OCI-LY3 (cell line): ENCODE data around the gene DNAH14.
"Not testable (repeated sequence)": the region's sequence is repeated elsewhere in the genome, so short reads cannot be mapped to it uniquely, and the experiment has no call there.

Source experiments
- H2AFZ ChIP-seq: fragments of 200-600, 300-600 bp; shearing (Covaris generic); 2 replicates; pipeline ENCODE4 v1.6.0; 2014; ENCODE audit warnings: antibody characterized with exemption, low read depth, low read length
- H3K27ac ChIP-seq: fragments of 200-600, 300-600 bp; sonication (generic); 2 replicates; pipeline ENCODE4 v1.5.1; 2014; ENCODE audit warnings: mild to moderate bottlenecking, low read length, moderate library complexity, mixed read lengths
- H3K27me3 ChIP-seq: fragments of 200-600, 300-600 bp; sonication (generic); 2 replicates; pipeline ENCODE4 v1.6.1; 2014; ENCODE audit warnings: low read depth, low read length, mixed read lengths
- H3K36me3 ChIP-seq: fragments of 200-600, 300-600 bp; sonication (generic); replicated peaks from 2 replicates; pipeline ENCODE3; 2014; ENCODE audit warnings: low read depth, low read length, mixed read lengths
- H3K4me1 ChIP-seq: fragments of 300-600, 200-600 bp; sonication (generic); 2 replicates; pipeline ENCODE4 v1.6.1; 2014; ENCODE audit warnings: low read length, mixed read lengths
- H3K4me2 ChIP-seq: fragments of 200-600, 300-600 bp; sonication (generic); 2 replicates; pipeline ENCODE4 v1.6.1; 2014; ENCODE audit warnings: low read length, mixed read lengths
- H3K4me3 ChIP-seq: fragments of 300-600, 200-600 bp; sonication (generic); 2 replicates; pipeline ENCODE4 v1.5.1; 2014; ENCODE audit warnings: antibody characterized with exemption, mild to moderate bottlenecking, low read length, moderate library complexity
- H3K79me2 ChIP-seq: fragments of 300-600, 200-600 bp; shearing (Covaris generic); 2 replicates; pipeline ENCODE4 v1.6.1; 2014; ENCODE audit warnings: mild to moderate bottlenecking, low read length, mixed read lengths
- H3K9ac ChIP-seq: fragments of 300-600, 200-600 bp; shearing (Covaris generic); 2 replicates; pipeline ENCODE4 v1.6.0; 2014; ENCODE audit warnings: mild to moderate bottlenecking, low read length, moderate library complexity
- H3K9me3 ChIP-seq: fragments of 200-600, 300-600 bp; shearing (Covaris generic); 2 replicates; pipeline ENCODE4 v1.6.1; 2014; ENCODE audit warnings: low read length, mixed read lengths; ENCODE audit not compliant: insufficient read depth
- H4K20me1 ChIP-seq: fragments of 200-600, 300-600 bp; sonication (generic); 2 replicates; pipeline ENCODE4 v1.6.1; 2016; ENCODE audit warnings: low read length, mixed read lengths; ENCODE audit not compliant: insufficient read depth
- EZH2phosphoT487 ChIP-seq: fragments of 200-600 bp; shearing (Covaris generic); IDR thresholded peaks from 2 replicates; pipeline ENCODE4 v1.6.1; 2018; ENCODE audit warnings: antibody characterized with exemption, mixed run types, low read depth
- TF ChIP-seq, protein P1 (sequence below): fragments of 200-600, 300-600 bp; sonication (generic); IDR thresholded peaks from 2 replicates; pipeline ENCODE4 v1.5.1; 2014; ENCODE audit warnings: antibody characterized with exemption, low read length, low read depth

The DNAH14 gene

DNA sequence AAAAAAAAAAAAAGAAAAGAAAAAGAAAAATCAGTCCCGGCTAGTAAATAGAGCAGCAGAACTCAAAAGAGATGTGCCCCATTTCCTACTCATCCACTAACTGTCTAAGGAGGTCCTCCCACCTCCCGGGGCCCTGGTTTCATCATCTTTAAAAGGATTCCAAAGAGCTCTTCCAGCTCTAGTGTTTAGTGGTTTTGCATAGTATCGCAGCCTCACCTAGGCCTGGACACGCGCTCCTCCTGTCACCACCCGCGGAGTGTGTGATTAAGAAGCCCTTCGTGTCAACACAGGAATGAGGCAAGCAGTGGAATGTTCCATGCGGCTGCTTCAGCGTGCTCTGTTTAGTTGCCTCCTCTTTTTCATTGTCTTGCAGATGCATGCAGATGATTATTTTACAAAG lies 449.4 kb downstream of the DNAH14 start:
- Histone ChIP-seq H3K79me2 (no peaks in the 10 kb centered on the region), H3K4me3 (no peak overlapping the region), H3K9ac (no peak overlapping the region), H3K27me3 (no peaks in the 10 kb centered on the region), H3K36me3 (peaks cover 6% of the 10 kb centered on the region), H2AFZ (no peak overlapping the region), H4K20me1 (no peaks in the 10 kb centered on the region), H3K9me3 (no peaks in the 10 kb centered on the region), H3K27ac (no peak overlapping the region), H3K4me1 (no peaks in the 10 kb centered on the region), H3K4me2 (no peak overlapping the region)
- no peak for TF ChIP-seq EZH2phosphoT487
- TF ChIP-seq, protein P1, sequence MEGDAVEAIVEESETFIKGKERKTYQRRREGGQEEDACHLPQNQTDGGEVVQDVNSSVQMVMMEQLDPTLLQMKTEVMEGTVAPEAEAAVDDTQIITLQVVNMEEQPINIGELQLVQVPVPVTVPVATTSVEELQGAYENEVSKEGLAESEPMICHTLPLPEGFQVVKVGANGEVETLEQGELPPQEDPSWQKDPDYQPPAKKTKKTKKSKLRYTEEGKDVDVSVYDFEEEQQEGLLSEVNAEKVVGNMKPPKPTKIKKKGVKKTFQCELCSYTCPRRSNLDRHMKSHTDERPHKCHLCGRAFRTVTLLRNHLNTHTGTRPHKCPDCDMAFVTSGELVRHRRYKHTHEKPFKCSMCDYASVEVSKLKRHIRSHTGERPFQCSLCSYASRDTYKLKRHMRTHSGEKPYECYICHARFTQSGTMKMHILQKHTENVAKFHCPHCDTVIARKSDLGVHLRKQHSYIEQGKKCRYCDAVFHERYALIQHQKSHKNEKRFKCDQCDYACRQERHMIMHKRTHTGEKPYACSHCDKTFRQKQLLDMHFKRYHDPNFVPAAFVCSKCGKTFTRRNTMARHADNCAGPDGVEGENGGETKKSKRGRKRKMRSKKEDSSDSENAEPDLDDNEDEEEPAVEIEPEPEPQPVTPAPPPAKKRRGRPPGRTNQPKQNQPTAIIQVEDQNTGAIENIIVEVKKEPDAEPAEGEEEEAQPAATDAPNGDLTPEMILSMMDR: no peak

DNA sequence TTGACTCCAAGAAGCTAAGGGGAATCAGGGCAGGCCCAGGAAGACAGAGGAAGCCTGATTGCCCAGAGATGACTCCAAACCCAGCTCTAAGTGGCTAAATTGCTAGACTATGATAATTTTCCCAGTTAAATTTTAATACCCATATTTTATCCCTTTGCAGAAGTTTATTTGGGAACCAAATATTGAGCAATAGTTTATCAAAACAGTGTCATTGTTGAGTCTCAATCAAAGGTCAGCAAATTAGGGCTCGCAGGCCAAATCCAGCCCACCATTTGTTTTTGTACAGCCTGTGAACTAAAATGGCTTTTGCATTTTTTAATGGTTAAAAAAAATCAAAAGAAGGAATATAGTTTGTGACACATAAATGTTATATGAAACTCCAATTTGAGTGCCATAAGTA lies 451.2 kb downstream of the DNAH14 start:
- Histone ChIP-seq H3K4me1 (no peaks in the 10 kb centered on the region), H3K4me3 (no peak overlapping the region), H3K36me3 (peaks cover 6% of the 10 kb centered on the region), H2AFZ (no peak overlapping the region), H3K9ac (no peak overlapping the region), H3K79me2 (no peaks in the 10 kb centered on the region), H3K27ac (no peak overlapping the region), H3K27me3 (no peaks in the 10 kb centered on the region), H3K4me2 (no peak overlapping the region), H3K9me3 (no peaks in the 10 kb centered on the region), H4K20me1 (no peaks in the 10 kb centered on the region)
- TF ChIP-seq, protein P1: no peak

DNA sequence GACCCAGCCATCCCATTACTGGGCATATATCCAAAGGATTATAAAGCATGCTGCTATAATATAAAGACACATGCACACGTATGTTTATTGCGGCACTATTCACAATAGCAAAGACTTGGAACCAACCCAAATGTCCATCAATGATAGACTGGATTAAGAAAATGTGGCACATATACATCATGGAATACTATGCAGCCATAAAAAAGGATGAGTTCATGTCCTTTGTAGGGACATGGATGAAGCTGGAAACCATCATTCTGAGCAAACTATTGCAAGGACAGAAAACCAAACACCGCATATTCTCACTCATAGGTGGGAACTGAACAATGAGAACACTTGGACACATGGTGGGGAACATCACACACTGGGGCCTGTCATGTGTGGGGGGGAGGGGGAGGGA lies 457.4 kb downstream of the DNAH14 start:
- not testable (repeated sequence) for H3K4me3 ChIP-seq, H3K9ac ChIP-seq, H2AFZ ChIP-seq, H3K4me1 ChIP-seq, H3K4me2 ChIP-seq, H3K79me2 ChIP-seq, H4K20me1 ChIP-seq, H3K27ac ChIP-seq, H3K36me3 ChIP-seq, H3K9me3 ChIP-seq, H3K27me3 ChIP-seq

DNA sequence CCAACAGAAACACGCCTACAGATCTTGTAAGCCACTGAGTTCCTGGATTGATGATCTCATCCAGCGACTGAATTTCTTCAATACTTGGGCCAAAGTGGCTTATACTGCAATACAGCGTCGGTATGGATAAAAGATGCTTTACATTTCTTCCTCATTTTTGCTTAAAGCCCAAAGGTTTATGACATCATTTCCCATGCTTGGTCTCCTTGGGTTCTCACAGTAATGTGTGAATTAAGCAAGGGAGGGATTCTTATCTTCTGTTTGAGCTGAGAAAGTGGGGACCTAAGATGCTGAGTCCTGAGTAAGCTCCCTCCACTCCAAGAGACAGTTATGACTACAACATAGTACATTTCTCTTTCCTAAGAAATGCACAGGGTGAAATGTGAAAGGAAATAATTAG lies 458.9 kb downstream of the DNAH14 start:
- H2AFZ ChIP-seq: no peak overlapping the region
- no peaks in the 10 kb centered on the region for H3K9me3 ChIP-seq

More for the DNA sequence above, 458.9 kb downstream of the DNAH14 start:
- H3K4me2 ChIP-seq: no peak overlapping the region
- no peaks in the 10 kb centered on the region for H3K4me1 ChIP-seq
- H3K4me3 ChIP-seq: no peak overlapping the region
- no peaks in the 10 kb centered on the region for H3K36me3 ChIP-seq
- no peaks in the 10 kb centered on the region for H3K27me3 ChIP-seq
- H3K27ac ChIP-seq: no peak overlapping the region
- no peak overlapping the region for H3K9ac ChIP-seq
- no peaks in the 10 kb centered on the region for H4K20me1 ChIP-seq
- no peak for TF ChIP-seq EZH2phosphoT487
- TF ChIP-seq, protein P1: no peak
- H3K79me2 ChIP-seq: no peaks in the 10 kb centered on the region
